DND-41 (cell line): ENCODE measurements around the gene SLC24A3.

Experiments used
- ATAC-seq: fragments of 200-7000 bp; cut with Tn5 transposase; 3 replicates; pipeline ENCODE4 v1.9.1; 2021; ENCODE audit warnings: low read depth; ENCODE audit not compliant: insufficient read depth
- DNase-seq: peaks from one replicate; pipeline ENCODE4 v3.0.0-alpha.2; 2020
- H2AFZ ChIP-seq: 2 replicates; pipeline ENCODE4 v1.6.0; 2012; ENCODE audit warnings: low read depth, low read length
- H3K27ac ChIP-seq: 2 replicates; pipeline ENCODE4 v1.5.1; 2012; ENCODE audit warnings: low read length, inconsistent platforms
- H3K27me3 ChIP-seq: fragments of 200-600 bp; sonication (generic); 2 replicates; pipeline ENCODE4 v1.6.0; 2012; ENCODE audit warnings: low read length, mild to moderate bottlenecking, inconsistent platforms; ENCODE audit not compliant: insufficient read depth, poor library complexity
- H3K36me3 ChIP-seq: 2 replicates; pipeline ENCODE4 v1.5.1; 2012; ENCODE audit warnings: low read length, inconsistent platforms; ENCODE audit not compliant: insufficient read depth
- H3K4me1 ChIP-seq: 2 replicates; pipeline ENCODE4 v1.5.1; 2012; ENCODE audit warnings: mild to moderate bottlenecking, low read length; ENCODE audit not compliant: insufficient read depth
- H3K4me2 ChIP-seq: 2 replicates; pipeline ENCODE4 v1.6.0; 2012; ENCODE audit warnings: mild to moderate bottlenecking, moderate library complexity, low read length, inconsistent platforms; ENCODE audit not compliant: insufficient read depth
- H3K4me3 ChIP-seq, 2 experiments: fragments of 200-600 bp in 1 of 2; shearing (Covaris generic) in 1 of 2; 2 replicates each; pipeline ENCODE4 v1.5.1; 2012 to 2016; ENCODE audit warnings: inconsistent platforms in 2 of 2, low read length in 2 of 2, mild to moderate bottlenecking in 2 of 2, low read depth in 1 of 2, moderate library complexity in 1 of 2
- H3K79me2 ChIP-seq: 2 replicates; pipeline ENCODE4 v1.6.0; 2012; ENCODE audit warnings: low read length, inconsistent platforms; ENCODE audit not compliant: insufficient read depth
- H3K9ac ChIP-seq: 2 replicates; pipeline ENCODE4 v1.6.0; 2012; ENCODE audit warnings: low read depth, mild to moderate bottlenecking, inconsistent platforms, low read length, moderate library complexity
- H3K9me3 ChIP-seq: 2 replicates; pipeline ENCODE4 v1.5.1; 2012; ENCODE audit warnings: low read length, moderate library complexity, mild to moderate bottlenecking, inconsistent platforms; ENCODE audit not compliant: insufficient read depth, severe bottlenecking
- H4K20me1 ChIP-seq: 2 replicates; pipeline ENCODE4 v1.6.0; 2012; ENCODE audit warnings: low read length; ENCODE audit not compliant: insufficient read depth
- EZH2 ChIP-seq: IDR thresholded peaks from 3 replicates; pipeline ENCODE4 v1.6.1; 2012; ENCODE audit warnings: borderline replicate concordance, low read depth, mild to moderate bottlenecking, moderate library complexity, low read length, inconsistent platforms; ENCODE audit not compliant: severe bottlenecking
- TF ChIP-seq, protein P1 (sequence below): IDR thresholded peaks from 2 replicates; pipeline ENCODE4 v1.5.1; 2012; ENCODE audit warnings: borderline replicate concordance, low read length, moderate library complexity, mild to moderate bottlenecking; ENCODE audit not compliant: poor library complexity, severe bottlenecking; ENCODE audit errors: extremely low read depth

SLC24A3 gene

DNA sequence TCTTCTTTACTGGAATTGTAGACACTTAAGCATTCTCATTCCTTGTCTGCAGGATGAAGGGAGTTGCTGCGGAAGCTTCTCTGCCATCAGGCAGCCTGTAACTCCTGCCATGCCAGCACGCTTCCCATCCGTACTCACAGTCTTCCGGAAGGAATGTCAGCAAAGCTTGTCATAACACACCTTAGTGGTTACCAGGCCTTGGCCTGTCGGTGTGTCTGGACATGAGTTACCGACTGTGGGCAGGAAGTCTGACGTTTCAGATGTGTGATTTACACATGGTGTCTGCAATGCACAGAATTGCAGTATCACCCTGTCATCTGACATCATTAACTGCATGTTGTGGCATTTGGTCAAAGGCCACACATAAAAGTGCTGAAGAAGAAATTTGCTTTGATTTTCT, 102.2 kb downstream of the SLC24A3 start:
- no peak overlapping the region for H3K4me3 ChIP-seq
- H2AFZ ChIP-seq: no peak overlapping the region
- ATAC-seq (no peak), DNase-seq (no peak)
- no peaks in the 10 kb centered on the region for H3K79me2 ChIP-seq
- no peaks in the 10 kb centered on the region for H3K36me3 ChIP-seq
- no peaks in the 10 kb centered on the region for H3K4me1 ChIP-seq
- no peaks in the 10 kb centered on the region for H3K27me3 ChIP-seq
- TF ChIP-seq, protein P1, sequence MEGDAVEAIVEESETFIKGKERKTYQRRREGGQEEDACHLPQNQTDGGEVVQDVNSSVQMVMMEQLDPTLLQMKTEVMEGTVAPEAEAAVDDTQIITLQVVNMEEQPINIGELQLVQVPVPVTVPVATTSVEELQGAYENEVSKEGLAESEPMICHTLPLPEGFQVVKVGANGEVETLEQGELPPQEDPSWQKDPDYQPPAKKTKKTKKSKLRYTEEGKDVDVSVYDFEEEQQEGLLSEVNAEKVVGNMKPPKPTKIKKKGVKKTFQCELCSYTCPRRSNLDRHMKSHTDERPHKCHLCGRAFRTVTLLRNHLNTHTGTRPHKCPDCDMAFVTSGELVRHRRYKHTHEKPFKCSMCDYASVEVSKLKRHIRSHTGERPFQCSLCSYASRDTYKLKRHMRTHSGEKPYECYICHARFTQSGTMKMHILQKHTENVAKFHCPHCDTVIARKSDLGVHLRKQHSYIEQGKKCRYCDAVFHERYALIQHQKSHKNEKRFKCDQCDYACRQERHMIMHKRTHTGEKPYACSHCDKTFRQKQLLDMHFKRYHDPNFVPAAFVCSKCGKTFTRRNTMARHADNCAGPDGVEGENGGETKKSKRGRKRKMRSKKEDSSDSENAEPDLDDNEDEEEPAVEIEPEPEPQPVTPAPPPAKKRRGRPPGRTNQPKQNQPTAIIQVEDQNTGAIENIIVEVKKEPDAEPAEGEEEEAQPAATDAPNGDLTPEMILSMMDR: no peak
- TF ChIP-seq EZH2: no peak
- no peak overlapping the region for H3K9ac ChIP-seq
- no peak overlapping the region for H3K27ac ChIP-seq
- no peak overlapping the region for H3K4me2 ChIP-seq
- no peaks in the 10 kb centered on the region for H4K20me1 ChIP-seq
- no peaks in the 10 kb centered on the region for H3K9me3 ChIP-seq

DNA sequence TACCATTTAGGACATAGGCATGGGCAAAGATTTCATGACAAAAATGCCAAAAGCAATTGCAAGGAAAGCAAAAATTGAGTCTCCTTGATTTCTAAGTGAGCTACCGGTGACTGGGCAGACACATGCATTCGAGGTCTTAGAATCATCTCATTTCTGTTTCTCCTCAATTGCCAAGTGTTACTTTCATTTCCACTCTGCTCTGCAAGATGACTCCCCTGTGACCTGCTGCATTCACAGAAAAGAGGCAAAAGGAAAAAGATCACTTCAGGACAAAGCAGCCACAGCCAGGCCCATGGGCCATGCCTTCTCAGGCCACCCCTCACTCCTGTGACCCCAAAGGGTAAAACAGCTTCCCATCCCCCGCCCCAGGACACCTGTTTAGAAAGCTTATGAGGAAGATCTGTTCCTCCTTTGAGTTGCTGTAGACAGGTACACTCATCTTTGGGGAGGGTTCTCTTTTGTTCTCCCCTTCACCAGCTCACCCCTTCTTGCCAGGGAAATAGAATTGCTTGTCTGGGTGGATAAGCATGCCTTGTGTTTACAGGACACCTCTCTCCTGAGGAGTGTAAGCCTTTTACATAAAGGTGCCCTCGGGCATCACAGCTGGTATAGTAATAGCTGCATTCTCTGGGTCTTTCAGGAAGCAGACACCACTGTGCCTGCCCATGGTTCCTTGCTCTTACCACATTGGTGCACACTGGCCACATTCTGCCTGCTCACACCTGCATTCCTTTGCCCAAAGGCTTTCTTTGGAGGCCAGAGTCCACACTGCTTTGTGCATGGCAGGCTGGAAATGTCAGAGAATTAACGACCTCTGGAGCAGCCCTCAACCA, 105.0 kb downstream of the SLC24A3 start:
- Histone ChIP-seq H2AFZ (no peak overlapping the region), H4K20me1 (no peaks in the 10 kb centered on the region), H3K36me3 (no peaks in the 10 kb centered on the region), H3K9ac (no peak overlapping the region), H3K4me2 (no peak overlapping the region), H3K27me3 (no peaks in the 10 kb centered on the region), H3K4me1 (no peaks in the 10 kb centered on the region), H3K9me3 (no peaks in the 10 kb centered on the region), H3K4me3 (no peak overlapping the region), H3K79me2 (no peaks in the 10 kb centered on the region), H3K27ac (no peak overlapping the region)
- no peak for DNase-seq
- TF ChIP-seq EZH2: no peak
- TF ChIP-seq, protein P1: no peak
- ATAC-seq: no peak

DNA sequence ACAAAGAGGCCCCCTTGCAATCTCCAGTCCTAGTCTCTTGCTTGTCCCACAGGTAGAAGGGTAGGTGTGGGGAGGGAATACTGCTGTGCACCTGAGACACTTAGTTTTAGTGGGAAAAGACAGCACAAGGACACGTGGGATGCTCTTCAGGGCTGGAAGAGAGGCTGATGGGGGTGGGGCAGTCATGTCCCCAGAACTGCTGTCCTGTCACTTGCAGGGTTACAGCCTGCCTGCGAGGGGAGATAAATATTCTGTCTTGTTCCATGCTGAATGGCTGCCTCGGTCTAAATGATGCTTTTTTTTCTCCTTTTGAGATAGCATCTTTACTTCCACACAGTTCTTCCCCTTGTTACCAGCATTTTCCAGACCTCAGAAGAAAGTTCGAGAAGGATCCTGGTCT, 106.2 kb downstream of the SLC24A3 start:
- no peak for ATAC-seq
- Histone ChIP-seq H3K4me3 (no peak overlapping the region), H3K9me3 (no peaks in the 10 kb centered on the region), H4K20me1 (no peaks in the 10 kb centered on the region), H3K4me1 (no peaks in the 10 kb centered on the region), H3K36me3 (no peaks in the 10 kb centered on the region), H2AFZ (no peak overlapping the region), H3K27ac (no peak overlapping the region), H3K79me2 (no peaks in the 10 kb centered on the region), H3K9ac (no peak overlapping the region), H3K27me3 (no peaks in the 10 kb centered on the region), H3K4me2 (no peak overlapping the region)
- no peak for TF ChIP-seq EZH2
- TF ChIP-seq, protein P1: no peak
- DNase-seq: no peak
